T-helper 2 cell (primary cell): ENCODE data around the gene CLEC4F.

Experiments used
- DNase-seq, 5 experiments: peaks; one replicate each; pipeline versions ENCODE4 v3.0.0 to v3.0.0-alpha.2; 2012 to 2022
- total RNA-seq, 2 donors: gene quantifications; one replicate each; lab custom pipeline; 2026; lab: John Stamatoyannopoulos, UW

CLEC4F gene, protein sequence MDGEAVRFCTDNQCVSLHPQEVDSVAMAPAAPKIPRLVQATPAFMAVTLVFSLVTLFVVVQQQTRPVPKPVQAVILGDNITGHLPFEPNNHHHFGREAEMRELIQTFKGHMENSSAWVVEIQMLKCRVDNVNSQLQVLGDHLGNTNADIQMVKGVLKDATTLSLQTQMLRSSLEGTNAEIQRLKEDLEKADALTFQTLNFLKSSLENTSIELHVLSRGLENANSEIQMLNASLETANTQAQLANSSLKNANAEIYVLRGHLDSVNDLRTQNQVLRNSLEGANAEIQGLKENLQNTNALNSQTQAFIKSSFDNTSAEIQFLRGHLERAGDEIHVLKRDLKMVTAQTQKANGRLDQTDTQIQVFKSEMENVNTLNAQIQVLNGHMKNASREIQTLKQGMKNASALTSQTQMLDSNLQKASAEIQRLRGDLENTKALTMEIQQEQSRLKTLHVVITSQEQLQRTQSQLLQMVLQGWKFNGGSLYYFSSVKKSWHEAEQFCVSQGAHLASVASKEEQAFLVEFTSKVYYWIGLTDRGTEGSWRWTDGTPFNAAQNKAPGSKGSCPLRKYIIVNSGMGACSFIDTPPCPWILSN
- total RNA-seq: 0 to 0.07 reads per million in 2 donors

DNA sequence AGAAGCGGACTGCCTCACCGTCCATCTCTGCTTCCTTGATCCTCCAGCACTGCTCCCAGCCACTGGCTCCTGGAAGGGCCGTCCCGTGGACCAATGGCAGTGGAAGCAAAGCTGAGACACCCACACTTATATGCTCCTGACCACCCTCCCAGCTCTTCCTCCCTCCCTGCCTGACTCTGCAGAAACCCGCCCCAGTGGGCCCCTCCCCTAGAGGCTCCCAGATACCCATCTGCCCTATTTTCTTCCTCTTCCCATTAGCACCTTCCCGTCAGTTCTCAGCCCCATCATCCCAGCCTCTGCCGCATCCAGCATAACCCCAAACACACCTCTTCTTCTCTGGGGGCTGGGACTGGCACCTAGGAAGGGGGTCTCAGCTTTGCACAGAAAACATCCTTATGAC lies at the start of gene CLEC4F:
TSS of gene CLEC4F (minus strand) at position 101 of the 400 bp plus-strand sequence. CDS start at position 25, 76 bp downstream.
- DNase-seq: no peak

DNA sequence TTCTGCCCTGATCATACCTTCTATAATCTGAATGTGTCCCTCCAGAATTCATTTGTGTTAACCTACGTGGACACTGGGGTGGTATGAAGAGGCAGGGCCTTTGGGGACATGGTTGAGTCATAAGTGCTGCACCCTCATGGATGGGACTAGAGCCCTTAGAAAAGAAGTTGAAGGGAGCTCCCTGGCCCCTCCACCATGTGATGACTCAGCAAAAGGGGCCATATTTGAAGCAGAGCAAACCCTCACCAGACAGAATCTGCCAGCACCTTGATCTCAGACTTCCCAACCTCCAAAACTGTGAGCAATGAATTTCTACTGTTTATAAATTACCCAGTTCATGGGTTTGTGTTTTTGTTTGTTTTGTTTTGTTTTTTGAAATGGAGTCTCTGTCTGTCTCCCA lies 48.6 kb upstream of the CLEC4F start:
- no peak for DNase-seq

DNA sequence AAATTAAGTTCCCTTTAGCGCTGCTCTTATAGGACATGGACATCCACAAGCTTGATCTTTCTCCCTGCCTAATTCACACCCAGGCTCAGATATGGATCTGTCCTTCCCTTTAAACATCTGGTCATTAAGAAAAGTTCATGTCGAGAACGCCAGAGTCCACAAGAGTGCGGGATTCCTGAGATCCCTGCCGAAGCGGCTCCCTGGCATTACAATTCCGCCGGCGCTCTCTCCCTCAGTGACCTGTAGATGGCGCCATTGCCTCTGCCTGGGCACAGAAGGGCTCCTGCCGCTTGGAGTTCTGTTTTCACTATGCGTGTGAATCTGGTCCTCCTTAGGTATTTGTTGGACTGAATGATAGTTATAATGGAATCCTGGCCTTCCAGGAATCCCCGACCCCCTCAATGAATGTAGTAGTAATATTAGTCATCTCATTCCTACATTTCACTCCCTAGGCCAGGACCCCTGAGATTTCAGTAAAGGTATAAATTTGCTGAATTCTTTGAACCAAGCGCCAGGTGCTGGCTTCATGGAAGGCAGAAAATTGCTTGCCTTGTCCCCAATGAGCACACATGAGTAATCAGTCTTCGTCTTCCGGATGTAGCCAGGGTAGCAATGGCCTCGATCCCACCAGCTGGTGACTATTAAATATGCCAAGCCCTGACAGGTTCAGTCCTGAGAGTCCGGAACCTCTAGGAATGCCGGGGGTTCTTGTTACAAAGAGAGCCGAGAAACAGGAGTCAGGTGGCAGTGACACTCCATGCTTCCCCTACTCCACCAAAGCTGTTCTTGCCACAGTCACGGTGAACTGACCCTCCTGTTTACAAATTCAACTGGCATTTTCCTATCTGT lies 41.6 kb upstream of the CLEC4F start:
- peak; percentile 28 to 50 (median 46) for DNase-seq

- DNase-seq: no peak
These were observed 35.3 kb upstream of the CLEC4F start for GRCh38 chr2:70855667-70856066.

GRCh38 chr2:70854411-70854810 lies 34.0 kb upstream of the CLEC4F start:
- DNase-seq: no peak

GRCh38 chr2:70852824-70853223 lies 32.4 kb upstream of the CLEC4F start:
- no peak for DNase-seq

GRCh38 chr2:70851704-70852103 lies 31.3 kb upstream of the CLEC4F start:
- peak in 2 of 5 experiments; percentile 15 to 83 for DNase-seq

DNA sequence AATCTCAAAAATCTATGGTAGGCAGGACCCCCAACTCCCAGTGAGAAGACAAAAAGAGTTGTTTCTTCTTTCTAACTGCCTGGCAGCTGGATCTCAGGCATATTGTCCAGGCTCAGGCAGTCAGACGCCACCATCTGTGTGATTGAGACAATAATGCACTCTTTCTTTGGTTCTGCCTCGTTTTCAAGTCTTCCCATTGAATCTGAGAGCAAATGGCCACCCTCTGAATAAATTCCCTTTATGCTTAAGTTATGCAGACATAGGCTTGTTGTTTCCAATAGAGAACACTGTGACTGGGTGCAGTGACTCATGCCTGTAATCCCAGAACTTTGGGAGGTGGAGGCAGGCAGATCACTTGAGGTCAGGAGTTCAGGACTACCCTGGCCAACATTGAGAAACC lies 30.5 kb upstream of the CLEC4F start:
- no peak for DNase-seq

GRCh38 chr2:70842401-70842800 lies 22.0 kb upstream of the CLEC4F start:
- no peak for DNase-seq

DNA sequence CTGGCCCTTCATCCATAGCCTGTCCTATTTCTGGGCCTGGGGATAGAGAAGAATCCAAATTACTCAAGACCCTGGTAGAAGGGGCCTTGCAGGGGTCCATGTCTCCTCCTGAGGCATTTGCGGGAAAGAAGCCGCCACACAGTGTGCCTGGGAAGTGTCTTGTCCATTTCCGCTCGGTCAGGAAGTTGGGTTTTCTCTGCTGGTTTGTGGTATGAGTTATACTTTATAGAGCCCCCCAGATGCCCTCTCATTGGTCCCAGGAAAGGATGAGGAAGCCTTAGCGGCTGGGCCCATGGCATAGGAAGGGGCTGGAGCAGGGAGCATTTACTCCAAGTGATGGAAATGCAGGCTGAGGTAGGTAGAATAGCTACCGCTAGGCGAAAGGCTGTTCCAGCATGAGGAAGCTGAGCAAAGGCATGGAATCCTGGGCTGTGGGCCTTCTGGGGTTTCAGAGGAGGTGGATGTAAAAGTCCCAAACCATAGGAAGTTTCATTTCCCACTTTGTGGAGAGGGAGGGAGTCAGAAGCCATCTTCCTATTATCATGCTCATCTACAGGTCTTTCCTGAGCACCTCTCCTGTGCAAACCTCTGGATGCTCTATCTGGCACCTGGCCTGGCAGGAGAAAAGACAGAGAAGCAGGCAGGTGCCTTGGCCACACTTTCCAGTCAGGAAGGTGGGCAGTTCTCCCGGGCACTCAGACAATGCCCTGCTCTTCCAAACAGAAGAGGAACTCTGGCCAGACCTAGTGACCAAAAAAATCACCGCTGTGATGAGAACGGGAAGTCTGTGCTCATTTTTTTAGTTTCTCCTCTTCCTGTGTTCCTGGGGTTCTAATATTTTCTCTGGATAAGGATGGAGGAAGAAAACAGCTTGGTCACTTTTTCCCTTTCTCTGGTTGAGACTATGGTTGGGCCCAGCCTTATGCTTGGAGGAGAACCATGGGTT lies 17.9 kb upstream of the CLEC4F start:
- DNase-seq: no peak

DNA sequence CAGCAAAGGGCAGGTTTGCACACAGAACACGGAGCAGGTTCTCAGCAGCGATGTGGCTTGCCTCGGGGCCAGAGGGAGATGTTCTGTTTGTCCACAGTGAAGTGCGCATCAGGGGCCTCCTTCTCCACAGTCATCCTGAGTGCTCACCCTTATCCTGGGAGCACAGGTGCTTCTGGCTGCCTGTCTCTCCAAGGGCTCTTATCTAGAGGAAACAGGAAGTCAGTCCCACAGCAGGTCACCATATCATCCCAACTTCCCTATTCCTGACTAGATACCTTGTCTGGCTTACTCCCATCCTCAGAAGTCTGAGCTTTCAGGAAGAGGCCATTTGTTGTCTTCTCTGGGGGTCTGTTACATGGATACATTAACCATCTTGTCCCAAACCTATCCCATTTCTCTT lies 15.2 kb upstream of the CLEC4F start, which contains the start of gene CD207:
TSS of gene CD207 (minus strand) at position 174 of the 400 bp plus-strand sequence. CDS start at position 134, 40 bp downstream.
- DNase-seq: no peak

DNA sequence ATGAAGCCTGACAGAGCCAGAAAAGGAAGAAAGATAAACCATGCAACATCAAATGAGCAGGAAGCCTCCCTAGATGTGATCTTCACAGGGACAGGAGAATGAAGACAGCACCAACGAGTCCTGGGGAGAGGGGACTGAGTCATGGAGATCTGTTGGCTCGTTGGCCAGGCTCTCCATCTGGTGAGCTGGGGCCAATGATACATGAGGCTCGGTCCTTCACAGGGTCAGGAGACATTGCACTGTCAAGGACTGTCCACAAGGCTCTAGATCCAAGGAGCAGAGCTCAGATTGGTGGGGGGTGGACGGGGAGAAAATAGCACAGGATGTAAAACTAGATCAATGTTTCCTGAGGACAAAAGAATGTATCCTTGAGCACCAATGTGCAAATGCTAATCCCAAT lies 14.5 kb upstream of the CLEC4F start:
- no peak for DNase-seq

DNA sequence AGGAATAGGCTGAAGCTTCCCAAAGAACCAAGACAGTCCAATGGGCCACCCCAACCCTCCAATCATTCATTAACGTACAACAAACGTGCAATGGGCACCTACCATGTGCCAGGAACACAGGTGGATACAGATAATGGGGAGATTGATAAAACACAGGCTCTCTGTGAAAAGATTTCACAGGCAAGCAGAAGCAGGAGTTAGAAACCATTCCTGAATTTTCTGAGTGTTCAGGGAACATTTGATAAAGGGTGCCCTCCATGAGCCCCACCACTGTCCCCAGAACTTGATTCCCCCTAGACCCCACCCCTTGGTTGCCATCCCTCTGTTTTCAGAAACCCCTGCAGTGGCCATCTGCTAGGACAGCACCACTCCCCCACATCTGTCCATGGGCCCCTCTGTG lies 13.7 kb upstream of the CLEC4F start:
- DNase-seq: no peak

- DNase-seq: no peak
These were observed 12.8 kb upstream of the CLEC4F start for GRCh38 chr2:70833246-70833645.

GRCh38 chr2:70832386-70832785 lies 12.0 kb upstream of the CLEC4F start:
- DNase-seq: no peak

- DNase-seq: no peak
These were observed 11.5 kb upstream of the CLEC4F start for GRCh38 chr2:70831861-70832260.

DNA sequence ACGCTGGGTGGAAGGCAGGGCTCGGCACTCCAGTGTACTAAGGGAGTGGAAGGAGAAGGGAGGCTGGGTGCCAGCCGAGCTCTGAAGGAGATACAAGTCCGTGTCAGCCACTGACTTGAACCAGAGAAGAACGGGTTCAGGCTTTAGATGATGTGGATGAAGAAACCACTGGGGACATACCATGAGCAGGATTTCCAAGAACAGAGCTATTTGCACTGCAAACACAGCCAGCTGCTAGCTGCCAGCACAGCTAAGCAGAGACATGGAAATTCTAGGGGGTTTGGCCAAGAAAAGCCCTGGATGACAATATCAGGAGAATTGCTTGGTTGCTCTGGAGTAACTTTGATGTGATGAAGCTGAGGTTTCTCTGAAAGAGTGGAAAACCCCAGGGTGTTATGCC lies 10.0 kb upstream of the CLEC4F start:
- DNase-seq: no peak

DNA sequence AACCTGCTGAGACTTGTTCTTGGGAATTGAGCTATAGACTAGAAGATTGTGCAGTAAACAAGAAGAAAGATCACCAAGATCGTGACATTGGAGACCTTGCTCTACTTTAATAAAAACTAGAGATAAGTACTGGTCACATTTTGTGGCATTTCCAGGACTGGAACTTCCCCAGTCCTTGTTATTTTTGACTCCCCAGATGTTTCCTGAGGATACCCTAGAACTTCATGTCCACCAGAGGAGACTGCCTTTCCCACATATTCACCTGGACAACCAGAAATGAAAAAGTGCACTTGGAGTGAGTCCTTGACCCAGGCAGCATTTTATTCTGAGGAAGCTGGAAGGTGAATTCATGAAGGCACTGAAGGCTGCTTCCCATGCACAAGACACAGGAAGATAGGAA lies 9.5 kb upstream of the CLEC4F start:
- DNase-seq: no peak

DNA sequence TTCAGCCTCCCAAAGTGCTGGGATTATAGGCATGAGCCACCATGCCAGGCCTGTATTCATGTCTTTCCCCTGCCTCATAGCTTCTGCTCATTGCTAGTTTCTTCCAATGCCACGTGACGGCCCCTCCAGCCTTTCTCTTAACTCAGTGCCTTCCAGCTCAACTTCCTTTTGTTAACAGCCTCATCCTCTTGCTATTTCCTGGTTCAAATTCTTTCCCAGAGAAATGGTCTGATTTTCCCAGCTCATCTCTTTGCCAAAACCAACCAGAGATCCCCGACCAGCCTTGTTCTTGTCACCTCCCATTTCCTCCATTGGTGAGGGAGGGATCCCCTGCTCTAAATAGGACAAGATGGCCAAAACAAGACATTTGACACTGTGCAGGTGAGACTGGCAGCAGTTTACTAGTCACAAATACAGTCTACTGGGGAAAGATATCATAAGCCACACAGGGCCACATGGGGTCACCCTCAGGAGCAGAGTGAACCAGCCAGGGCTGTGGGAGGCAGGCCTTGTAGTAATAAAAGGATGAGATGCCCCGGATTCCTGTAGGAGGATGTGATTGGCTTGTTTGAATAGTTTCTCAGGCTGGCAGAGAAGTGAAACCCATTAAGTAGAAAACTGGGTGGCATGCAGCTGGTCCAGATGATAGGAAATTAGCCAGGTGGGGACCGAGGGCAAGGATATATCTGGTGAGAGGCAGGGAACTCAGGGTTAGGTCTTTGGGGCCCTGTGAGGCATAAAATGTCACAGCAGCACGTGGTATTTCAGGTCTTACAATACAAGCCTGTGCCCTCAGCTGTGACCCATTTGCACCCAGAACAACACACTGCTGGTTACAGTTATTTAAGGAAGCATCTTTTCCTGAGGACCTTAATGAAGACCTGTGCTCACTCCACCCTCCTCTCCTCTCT lies 8.8 kb upstream of the CLEC4F start:
- DNase-seq: no peak

DNA sequence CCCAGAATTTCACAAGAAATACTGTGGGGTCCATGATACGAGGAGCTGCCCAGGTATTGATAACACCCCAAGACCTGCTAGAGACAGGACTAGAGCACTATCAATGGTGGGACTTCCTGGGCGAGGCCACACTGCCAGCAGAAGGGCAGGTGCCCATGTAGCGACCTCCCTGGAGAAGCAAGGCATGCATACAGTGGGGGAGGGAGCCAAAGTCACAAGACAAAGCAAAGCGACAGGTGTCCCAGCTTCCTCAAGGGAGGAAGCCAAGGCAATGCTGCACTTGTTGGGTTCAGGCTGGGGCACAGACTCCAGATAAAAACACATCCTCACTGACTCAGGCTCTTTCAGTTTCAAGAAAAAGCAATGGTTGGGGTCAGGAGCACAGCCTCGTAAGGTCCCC lies 7.7 kb upstream of the CLEC4F start:
- no peak for DNase-seq

- no peak for DNase-seq
These were observed 7.0 kb upstream of the CLEC4F start for GRCh38 chr2:70827388-70827787.
